HG02610 (cell line): ENCODE data around the gene SPATA16.
A peak's percentile ranks its signal among the peaks of the same experiment; 100 is the strongest.
"Not testable (repeated sequence)": the region's sequence is repeated elsewhere in the genome, so short reads cannot be mapped to it uniquely, and the experiment has no call there.

Experiments used
- ATAC-seq: cut with Tn5 transposase; IDR thresholded peaks from one replicate; pipeline ENCODE4 v1.9.1; 2021; ENCODE audit warnings: mild to moderate bottlenecking, moderate library complexity; ENCODE audit not compliant: unreplicated experiment

SPATA16 gene

GRCh38 chr3:173140986-173141385 lies at the start of gene SPATA16:
TSS of gene SPATA16 (minus strand) at chr3:173141235. CDS start at chr3:173117731, 23,504 bp downstream.
- no peak for ATAC-seq

- not testable (repeated sequence) for ATAC-seq
These were observed 42.0 kb upstream of the SPATA16 start for GRCh38 chr3:173183022-173183421.

DNA sequence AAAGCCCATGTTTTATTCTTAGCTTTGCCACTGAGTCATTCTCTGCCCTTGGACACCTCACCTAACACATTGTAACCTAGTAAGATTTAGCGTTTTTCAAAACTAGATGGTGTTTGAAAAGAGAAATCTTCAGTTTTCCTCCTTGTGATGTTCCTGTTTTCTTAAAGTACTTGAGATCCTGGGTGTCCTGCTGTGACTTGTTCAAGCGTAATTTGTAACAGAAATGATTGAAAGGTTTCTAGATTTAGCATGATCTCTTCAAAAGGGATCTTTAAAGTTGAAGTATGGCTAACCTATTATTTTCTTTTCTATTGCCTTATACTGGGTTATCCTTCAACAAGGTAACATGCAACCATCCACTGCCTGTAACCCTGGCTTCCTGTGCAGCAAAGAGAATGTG lies 32.6 kb upstream of the SPATA16 start:
- no peak for ATAC-seq

DNA sequence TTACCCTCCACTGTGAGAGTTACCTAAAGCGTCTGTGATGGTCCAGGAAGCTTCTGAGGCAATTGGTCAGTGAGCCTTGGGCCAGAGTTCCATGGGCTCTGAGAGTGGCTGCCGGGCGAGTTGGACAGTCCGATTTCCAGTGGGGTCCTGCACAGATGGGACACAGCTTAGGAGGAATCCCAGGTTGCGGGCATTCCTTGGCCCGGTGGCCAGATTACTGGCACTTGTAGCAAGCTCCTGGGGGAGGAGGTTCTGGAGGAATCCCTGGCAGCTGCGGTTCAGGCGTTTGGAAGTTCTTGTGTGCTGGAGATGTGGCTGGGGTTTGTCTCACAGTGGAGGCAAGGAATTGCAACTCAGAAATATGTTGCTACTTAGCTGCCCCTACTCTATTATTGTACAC lies 18.1 kb upstream of the SPATA16 start:
- ATAC-seq: not testable (repeated sequence)

GRCh38 chr3:173156533-173156932 lies 15.5 kb upstream of the SPATA16 start:
- not testable (repeated sequence) for ATAC-seq

- ATAC-seq: no peak
These were observed 12.6 kb upstream of the SPATA16 start for GRCh38 chr3:173153631-173154030.

DNA sequence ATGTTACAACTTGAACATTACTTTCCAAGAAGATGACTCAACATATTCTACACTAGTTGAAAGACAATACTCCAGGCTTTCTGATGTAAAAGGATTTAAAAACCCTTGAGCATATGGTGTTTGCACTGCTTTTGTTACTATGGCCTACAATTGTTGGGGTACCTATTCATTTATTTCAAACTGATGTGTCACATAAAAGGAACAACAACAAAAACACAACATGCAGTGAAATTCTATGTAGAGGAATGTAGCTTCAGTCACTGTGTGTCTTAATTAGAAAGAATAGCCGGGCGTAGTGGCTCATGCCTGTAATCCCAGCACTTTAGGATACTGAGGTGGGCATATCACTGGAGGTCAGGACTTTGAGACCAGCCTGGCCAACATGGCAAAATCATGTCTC lies 1.6 kb downstream of the SPATA16 start:
- no peak for ATAC-seq

DNA sequence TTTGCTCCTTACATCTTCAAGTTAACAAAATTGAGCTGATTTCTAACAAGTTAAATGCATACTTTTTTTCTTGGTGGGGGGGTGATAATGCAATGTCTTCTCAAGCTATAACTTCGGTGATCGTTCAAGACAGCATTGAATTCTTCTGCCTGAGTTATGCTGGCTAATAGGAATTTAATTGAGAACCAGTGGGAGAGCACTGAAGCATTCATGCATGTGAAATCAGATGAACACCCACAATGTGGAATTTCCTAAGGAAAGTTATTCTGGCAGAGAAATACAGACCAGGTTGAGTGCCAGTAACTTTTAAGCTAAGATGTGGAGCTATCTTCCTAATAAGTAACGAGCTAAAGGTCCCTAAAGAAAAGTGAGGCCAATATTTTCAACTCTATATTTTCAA lies 3.0 kb downstream of the SPATA16 start:
- ATAC-seq: no peak

DNA sequence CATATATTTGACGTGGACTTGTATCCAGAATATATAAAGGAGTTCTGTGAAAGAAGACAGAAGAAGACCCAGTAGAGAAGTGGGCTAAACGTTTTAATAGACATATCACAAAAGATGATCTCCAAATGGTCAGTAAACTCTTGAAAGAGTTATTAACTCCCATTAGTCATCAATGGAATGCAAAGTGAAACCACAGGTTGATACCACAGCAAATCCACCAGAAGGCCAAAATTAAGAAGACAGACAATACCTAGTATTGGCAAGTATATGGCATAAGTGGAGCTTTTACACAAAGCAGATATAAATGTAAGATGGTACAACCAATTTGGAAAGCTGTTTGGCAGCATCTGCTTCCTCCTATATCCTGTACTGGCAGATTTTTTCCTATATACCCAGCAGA lies 6.0 kb downstream of the SPATA16 start:
- ATAC-seq: no peak

GRCh38 chr3:173128633-173129032 lies 12.4 kb downstream of the SPATA16 start:
- no peak for ATAC-seq

DNA sequence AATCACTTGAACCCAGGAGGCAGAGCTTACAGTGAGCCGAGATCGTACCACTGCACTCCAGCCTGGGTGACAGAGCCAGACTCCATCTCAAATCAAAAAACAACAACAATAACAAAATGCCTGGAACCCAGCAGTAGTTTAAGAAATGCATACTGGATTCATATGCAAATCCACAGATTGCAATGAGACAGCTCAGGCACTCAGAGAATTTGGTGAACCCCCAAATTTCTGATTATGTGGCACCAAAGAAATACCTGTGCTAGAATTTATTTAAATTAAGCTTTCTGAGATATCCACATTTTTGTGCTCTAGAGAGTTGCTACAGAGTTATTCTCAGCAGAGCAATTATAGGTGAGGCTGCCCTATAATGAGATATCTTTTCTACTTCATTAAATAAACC lies 29.7 kb downstream of the SPATA16 start:
- no peak for ATAC-seq

GRCh38 chr3:173109143-173109542 lies 31.9 kb downstream of the SPATA16 start:
- ATAC-seq: no peak

- no peak for ATAC-seq
These were observed 37.6 kb downstream of the SPATA16 start for GRCh38 chr3:173103469-173103868.

- ATAC-seq: no peak
These were observed 42.1 kb downstream of the SPATA16 start for GRCh38 chr3:173098959-173099358.

DNA sequence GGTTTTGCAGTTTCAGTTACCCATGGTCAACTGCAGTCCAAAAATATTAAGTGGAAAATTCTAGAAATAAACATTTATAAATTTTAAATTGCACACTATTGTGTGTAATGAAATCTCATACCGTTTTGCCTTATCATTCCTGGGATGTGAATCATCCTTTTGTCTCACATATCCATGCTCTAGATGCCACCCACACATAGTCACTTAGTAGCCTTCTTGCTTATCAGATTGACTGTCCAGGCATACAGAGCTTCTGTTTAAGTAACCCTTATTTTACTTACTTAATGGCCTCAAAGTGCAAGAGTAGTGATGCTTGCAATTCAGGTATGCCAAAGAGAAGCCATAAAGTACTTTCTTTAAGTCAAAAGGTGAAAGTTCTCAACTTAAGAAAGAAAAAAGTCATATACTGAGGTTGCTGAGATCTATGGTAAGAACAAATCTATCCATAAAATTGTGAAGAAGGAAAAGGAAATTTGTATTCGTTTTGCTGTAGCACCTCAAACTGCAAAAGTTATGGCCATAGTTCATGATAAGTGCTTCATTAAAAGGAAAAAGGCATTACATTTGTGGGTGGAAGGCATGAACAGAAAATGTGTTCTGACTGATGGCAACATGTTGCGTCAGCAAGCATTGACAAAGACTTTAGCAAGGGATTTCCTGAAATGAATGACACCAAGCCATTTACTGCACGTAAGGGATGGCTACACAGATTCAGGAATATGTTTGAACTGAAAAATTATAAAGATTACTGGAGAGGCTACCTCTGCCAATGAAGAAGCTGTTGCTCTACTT lies 43.8 kb downstream of the SPATA16 start:
- ATAC-seq: no peak

GRCh38 chr3:173096140-173096539 lies 44.9 kb downstream of the SPATA16 start:
- peak; percentile 58 for ATAC-seq

DNA sequence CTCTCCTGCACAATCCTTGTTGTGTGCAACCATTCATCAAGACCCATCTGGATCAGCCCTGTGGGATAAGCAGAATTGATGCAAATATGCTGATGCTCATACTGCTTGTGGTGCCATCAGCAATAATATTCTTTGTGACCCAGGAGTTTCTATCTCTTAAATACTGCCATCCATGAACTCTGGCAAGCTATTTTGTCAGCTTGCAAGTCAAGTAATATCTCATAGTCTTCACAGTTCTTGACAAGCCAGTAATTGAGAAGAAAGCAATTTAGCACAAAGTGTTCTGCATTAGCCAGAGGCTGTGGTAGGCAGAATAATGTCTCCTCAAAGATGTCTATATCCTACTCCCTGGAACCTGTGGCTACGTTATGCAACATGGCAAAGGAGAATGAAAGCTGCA lies 49.0 kb downstream of the SPATA16 start:
- no peak for ATAC-seq

DNA sequence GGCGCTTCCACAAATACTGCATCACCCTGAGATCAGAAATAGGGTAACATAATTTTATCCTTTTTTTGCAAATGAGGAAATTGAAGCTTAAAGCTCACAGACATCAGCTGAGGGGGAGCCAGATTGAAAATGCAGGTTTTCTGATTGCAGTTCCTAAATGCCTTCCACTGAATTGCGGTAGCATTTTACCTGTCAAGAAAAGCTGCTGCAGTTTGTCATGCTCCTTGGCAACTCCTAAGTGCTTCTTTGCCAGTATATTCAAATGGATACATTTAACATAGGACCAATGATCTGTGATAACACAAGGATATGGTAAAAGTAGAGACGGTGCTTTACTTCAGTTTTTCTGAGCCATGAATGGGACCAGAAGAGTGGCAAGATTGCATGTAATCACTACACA lies 50.5 kb downstream of the SPATA16 start:
- ATAC-seq: no peak

- ATAC-seq: no peak
These were observed 51.8 kb downstream of the SPATA16 start for GRCh38 chr3:173089283-173089682.

GRCh38 chr3:173078525-173078924 lies 62.5 kb downstream of the SPATA16 start:
- no peak for ATAC-seq

DNA sequence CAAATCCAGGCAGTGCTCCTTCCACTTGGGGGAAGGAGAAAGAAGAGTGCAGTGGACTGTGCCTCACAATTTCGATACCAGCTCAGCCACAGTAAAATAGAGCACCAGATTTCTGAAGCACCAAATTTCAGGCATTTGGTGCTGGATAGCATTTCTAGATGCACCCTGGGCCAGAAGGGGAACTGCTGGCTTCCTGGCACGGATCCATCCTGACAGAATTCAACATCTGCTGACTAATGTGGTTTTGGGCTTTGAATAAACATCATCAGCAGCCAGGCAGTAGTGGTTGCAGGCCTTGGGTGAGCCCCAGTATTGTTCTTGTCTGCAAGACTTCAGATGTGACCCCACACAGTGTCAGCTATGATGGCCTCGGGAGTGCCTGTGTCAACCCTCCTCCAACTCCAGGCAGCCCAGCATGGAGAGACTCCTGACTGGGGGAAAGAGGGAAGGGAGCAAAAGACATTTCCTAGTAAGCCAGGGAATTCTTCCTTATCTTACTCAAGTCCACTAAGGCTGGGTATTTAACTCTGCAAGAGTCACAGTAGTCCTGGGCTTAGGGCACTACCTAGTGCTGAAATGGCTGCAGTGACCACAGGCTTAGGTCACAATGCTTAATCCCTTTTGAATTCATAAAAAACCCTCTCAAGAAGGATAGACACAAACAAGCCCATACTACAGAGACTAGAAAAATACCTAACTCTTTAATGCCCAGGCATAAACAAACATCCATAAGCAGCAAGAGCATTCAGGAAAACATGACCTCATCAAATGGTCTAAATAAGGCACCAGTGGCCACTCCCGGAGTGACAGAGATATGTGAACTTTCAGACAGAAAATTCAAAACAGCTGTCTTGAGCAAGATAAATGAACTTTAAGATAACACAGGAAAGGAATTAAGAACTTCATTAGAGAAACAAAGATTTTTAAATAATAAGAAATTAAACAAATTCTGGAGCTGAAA lies 74.7 kb downstream of the SPATA16 start:
- no peak for ATAC-seq

DNA sequence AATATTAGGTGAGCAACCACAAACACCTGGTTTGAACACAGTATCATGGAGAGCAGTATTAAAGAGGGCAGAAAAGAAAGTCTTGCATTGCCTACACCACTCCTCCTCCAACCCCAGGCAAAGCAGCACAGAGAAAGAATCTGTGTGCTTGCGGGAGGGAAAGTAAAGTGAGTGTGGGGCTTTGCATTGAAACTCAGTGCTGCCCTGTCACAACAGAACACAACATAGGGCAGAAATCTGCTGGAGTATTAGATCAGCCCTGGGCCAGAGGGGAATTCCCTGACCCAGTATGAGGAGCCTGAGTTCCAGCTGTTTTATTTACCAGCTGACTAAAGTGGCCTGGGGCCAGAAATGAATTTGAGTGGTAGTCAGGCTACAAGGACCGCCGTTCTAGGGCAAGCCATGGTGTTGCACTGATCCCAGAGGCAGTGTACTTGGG lies 75.5 kb downstream of the SPATA16 start:
- no peak for ATAC-seq
